Islet of Langerhans (tissue), 1 donor: ENCODE data around the gene OR6B3.
"Not testable (repeated sequence)": the region's sequence is repeated elsewhere in the genome, so short reads cannot be mapped to it uniquely, and the experiment has no call there.

Experiments used
- FAIRE-seq: peaks from one replicate; lab custom pipeline; 2011; peaks lifted over from hg19 to GRCh38; lab: Jason Lieb, UNC

OR6B3 gene

DNA sequence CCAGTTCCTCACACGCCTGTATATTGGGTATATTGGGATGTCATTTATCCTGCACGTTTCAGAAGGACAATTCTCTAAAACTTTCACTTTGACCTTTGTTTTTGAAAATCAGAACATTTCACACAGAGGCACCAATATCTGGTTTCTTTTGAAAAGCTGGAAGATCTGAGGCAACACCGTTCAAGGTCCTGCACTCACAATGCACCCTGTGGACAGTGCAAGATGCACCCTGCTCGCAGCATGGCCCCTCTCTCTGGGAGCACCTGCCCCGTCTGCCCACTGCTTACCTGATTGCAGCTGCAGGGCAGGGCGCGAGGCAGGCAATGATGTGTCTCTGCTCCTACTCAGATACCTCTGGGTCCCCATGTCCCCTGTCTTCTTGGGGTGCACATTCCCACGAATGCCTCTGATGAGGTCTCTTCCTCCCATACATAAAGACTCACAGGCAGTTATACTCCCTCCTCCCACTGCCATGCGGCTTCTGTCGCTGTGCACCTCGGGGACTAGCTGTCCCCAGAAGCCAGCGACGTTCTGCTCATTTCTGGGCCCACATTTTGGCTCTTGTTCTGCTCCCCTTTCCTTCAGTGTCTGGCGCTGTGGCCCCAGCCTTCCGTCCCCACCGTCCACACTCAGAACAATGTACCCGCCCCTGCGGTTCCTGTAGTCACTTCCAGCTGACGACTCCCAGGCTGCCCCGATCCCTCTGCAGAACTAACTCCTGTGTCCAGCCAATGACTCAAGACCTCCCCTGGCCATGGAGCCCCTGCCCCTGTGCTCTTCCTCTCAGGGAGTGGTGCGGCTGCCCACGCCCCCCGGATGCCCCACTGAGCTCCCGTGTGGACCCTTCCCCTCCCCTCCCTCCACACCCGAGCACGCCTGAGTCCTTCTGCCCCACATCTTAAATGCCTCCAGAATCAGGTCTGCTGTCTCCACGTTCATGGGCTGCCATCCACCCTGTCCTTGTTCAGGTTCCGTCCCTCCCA is at the start of gene OR6B3:
Gene OR6B3 (minus strand): TSS at position 349 of the 983 bp plus-strand sequence.
- FAIRE-seq = no peak

- no peak for FAIRE-seq
These were observed 45.0 kb upstream of the OR6B3 start for GRCh38 chr2:240098349-240098748.

- FAIRE-seq = no peak
These were observed 42.5 kb upstream of the OR6B3 start for GRCh38 chr2:240095556-240096523.

DNA sequence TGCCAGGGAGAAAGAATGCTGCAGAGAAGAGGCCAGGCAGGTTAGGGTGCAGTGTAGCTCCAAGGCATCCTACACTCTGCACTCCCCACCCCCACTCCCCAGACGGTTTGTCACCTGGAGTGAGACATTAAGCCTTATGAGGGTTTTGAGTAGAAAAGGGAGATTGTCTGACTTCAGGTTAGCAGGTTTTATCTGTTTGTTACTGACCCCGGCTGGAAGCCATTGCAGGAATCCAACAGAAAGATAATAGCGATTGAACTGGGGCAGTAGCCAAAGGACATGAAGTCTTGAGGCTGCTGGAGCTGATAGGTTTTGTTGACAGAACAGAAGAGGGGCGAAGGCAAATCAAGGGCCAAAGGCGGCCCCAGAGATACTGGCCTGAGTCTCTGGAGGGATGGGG is 36.0 kb upstream of the OR6B3 start:
- no peak for FAIRE-seq

GRCh38 chr2:240086563-240086962 is 33.2 kb upstream of the OR6B3 start:
- FAIRE-seq = no peak

DNA sequence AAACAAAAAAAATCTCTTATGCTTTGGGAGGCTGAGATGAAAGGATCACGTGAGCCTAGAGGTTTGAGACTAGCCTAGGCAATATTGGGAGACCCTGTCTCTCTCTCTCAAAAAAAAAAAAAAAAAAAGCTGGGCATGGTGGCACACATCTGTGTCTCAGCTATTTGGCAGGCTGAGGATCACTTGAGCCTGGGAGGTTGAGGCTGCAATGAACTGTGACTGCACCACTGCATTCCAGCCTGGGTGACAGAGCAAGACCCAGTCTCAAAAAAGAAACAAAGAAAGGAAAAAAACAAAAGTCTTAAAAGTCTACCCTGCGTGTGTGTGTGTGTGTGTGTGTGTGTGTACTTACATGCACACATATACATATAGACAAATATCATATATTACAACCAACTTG is 25.3 kb upstream of the OR6B3 start:
- no peak for FAIRE-seq

GRCh38 chr2:240077442-240077841 is 24.1 kb upstream of the OR6B3 start:
- FAIRE-seq = no peak

DNA sequence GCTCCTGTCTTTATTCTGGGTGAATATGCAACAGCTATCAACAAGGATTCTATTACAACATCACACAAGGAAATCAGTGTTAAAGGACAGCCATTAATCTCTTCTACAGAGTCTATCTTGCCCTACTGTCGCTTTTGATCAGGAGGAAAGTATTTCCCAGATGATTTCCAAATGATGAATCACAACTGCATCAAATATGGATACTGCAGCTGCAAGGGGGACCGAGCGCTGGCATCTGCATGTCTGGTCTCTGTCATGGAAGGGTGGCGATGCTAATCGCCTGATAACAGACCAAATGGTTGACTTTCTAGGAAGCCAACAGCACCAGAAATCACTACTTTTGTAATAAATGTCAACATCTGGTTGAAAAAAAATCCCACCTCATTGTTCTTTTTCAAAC is 21.2 kb upstream of the OR6B3 start:
- FAIRE-seq = no peak

DNA sequence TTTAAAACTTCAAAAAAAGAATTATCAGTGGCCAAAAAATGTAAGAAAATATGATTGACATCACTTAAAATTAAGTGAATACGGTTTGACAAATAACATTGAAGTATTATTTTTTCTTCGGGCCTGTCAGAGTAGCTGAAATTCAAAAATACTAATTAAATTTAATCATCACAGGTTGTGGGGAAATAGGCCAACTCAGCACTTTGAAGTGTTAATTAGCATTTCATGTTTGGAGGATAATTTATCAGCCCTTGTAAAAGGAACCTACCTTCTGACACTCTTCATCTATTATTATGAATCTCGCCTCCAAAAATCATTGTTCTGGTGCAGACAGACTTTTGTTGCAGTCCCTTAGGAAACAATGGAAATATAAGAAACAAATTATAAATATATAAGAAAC is 17.6 kb upstream of the OR6B3 start:
- no peak for FAIRE-seq

DNA sequence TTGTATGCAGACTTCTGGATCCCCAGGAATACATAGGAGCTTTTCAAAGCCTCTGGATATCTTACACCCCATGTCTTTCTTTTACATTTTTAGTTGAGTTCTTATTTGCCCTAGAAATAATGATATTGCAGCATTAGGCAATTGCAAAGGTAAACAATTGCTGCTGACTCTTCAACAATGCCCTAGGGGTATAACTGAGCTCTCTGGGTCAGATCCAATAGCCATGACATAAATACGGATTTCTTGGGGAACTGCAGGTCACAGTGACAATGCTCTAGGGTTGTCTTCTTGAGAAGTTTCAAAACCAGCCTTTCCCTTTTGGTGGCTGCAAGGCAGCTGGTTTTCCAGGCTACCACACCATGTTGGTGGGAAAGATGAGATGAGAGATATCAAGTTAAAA is 16.5 kb upstream of the OR6B3 start:
- no peak for FAIRE-seq

- FAIRE-seq = no peak
These were observed 14.9 kb upstream of the OR6B3 start for GRCh38 chr2:240068193-240068592.

DNA sequence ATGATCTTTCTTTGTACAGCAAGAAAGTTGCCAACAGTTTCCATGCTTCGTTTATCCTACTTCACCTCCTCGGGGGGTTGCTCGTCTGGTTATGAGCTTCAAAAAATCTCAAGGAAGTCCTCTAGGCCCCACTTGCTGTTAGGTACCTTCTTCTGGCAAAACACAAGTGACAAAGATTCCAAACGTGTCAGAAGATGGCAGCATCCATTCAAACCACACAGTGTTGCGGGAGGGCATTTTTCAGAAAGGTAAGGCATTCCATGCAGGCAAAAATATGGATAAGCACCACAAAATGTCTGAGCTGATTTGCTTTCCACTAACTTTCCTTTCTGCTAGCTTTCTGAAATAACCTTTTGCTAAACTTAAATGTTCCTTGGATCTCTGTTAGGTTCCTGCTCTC is 13.2 kb upstream of the OR6B3 start:
- no peak for FAIRE-seq

- no peak for FAIRE-seq
These were observed 11.6 kb upstream of the OR6B3 start for GRCh38 chr2:240064898-240065297.

GRCh38 chr2:240060977-240061591 is 7.8 kb upstream of the OR6B3 start:
- no peak for FAIRE-seq

DNA sequence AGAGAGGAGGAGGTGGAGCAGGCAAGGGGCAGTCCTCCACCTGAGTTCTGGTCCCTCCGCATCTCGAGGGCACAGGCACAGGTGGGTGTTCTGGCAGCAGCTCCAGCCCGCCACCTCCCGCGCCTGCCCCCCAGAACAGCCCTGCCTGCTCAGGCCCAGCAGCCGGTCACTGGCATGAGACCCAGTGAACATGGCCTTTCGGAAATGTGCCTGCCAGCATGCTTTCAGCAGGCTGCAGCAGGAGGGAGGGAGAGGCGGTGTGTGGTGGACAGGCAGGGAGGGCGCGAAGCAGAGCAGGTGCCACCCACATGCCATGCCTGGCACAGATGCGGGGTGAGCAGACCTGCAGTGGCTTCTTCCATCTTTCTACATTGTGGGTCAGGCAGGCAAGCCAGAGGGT is 3.4 kb upstream of the OR6B3 start:
- no peak for FAIRE-seq

DNA sequence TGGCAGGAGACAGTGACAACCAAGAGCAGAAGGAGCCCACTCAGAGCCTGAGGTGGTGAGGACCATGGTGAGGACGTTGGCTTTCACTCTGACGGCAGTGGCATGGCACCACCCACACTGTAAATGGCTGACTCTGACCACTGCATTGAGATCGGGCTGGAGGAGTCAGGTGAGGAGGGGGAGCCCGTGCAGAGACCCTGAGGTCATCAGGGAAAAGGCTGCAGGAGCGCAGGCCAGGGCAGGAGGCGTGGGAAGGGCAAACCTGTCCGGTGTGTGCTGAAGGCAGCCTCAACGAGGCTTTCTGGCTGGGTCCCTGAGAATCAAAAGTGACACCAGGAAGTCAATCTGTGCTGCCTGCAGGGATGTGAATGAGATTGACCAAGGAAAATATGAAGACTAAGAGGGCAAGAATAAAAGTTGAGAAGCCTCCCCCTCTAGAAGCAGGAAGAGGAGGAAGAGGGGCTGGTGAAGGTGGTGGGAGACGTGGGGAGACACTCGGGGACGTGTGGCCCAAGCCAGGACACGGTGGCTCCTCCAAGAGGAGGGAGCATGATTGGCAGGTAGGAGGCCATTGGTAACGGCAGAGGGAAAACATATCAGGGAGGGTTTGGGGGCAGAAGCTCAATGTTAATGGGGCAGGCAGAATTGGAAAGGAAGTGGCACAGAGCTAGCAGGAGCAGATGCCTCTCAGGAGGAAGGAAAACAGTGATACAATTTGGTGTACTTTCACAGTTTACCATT is 2.0 kb upstream of the OR6B3 start:
- FAIRE-seq = no peak

DNA sequence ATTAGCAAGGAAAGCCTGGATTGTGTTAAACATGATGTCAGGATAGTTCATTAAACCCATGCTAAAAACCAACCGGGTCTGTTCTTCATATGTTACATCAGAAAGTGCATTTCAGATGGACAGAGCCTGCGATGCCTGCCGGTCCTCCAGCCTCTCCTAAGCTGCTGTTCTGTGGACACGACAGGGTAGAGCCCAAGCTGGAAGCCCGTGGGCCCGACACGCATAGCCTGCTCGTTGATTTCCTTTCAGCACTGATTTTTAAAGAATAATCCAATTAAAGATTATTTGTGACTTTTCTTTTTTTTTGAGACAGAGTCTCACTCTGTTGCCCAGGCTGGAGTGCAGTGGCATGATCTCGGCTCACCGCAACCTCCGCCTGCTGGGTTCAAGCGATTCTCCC is 797 bp downstream of the OR6B3 start:
- no peak for FAIRE-seq

- no peak for FAIRE-seq
These were observed 1.6 kb downstream of the OR6B3 start for GRCh38 chr2:240051697-240052096.

GRCh38 chr2:240050278-240050677 is 3.0 kb downstream of the OR6B3 start:
- no peak for FAIRE-seq

- FAIRE-seq = no peak
These were observed 5.1 kb downstream of the OR6B3 start for GRCh38 chr2:240048237-240048636.

- no peak for FAIRE-seq
These were observed 8.2 kb downstream of the OR6B3 start for GRCh38 chr2:240045098-240045497.

- not testable (repeated sequence) for FAIRE-seq
These were observed 9.2 kb downstream of the OR6B3 start for GRCh38 chr2:240044096-240044495.
